HepG2 (cell line): ENCODE results near the gene DDX54. TPM values are rescaled to one million over a fixed set of nuclear protein-coding genes. Genes with fewer than 3 reads are reported as not detected.
A peak's percentile ranks its signal among the peaks of the same experiment; 100 is the strongest.

Source experiments
- BHLHE40 ChIP-seq: IDR thresholded peaks from 2 replicates; pipeline ENCODE4 v1.6.1; 2011; ENCODE audit warnings: low read length, improper control_type of control experiment
- CBX1 ChIP-seq: IDR thresholded peaks from one replicate; pipeline ENCODE4 v1.6.1; 2016; ENCODE audit warnings: antibody characterized with exemption, low read depth
- ERF ChIP-seq: IDR thresholded peaks from 2 replicates; pipeline ENCODE4 v1.6.1; 2018; ENCODE audit warnings: missing biosample characterization, missing genetic modification reagents
- KDM4B ChIP-seq: sonication (generic); formaldehyde crosslinking; IDR thresholded peaks from 2 replicates; pipeline ENCODE4 v1.4.0; 2020; ENCODE audit warnings: missing genetic modification reagents
- NAIF1 ChIP-seq: sonication (generic); formaldehyde crosslinking; IDR thresholded peaks from 2 replicates; pipeline ENCODE4 v1.5.0; 2020; ENCODE audit warnings: mild to moderate bottlenecking, missing genetic modification reagents, borderline replicate concordance
- NFRKB ChIP-seq: fragments of 450-650 bp; IDR thresholded peaks from 2 replicates; pipeline ENCODE4 v1.6.1; 2017
- PHF8 ChIP-seq: sonication (generic); formaldehyde crosslinking; IDR thresholded peaks from 2 replicates; pipeline ENCODE4 v1.5.0; 2020; ENCODE audit warnings: missing genetic modification reagents
- POLR2G ChIP-seq: fragments of 200-400 bp; formaldehyde crosslinking; IDR thresholded peaks from 2 replicates; pipeline ENCODE4 v1.6.1; 2018; ENCODE audit warnings: mild to moderate bottlenecking, low read depth, low read length, moderate library complexity
- PRDM4 ChIP-seq: sonication (generic); formaldehyde crosslinking; IDR thresholded peaks from 2 replicates; pipeline ENCODE4 v1.9.0; 2021; ENCODE audit warnings: missing genetic modification reagents, borderline replicate concordance
- RARG ChIP-seq: sonication (generic); formaldehyde crosslinking; IDR thresholded peaks from 2 replicates; pipeline ENCODE4 v1.4.0; 2020; ENCODE audit warnings: low read depth, mild to moderate bottlenecking, missing genetic modification reagents
- TSC22D2 ChIP-seq: sonication (generic); formaldehyde crosslinking; IDR thresholded peaks from 2 replicates; pipeline ENCODE4 v1.5.1; 2020; ENCODE audit warnings: missing genetic modification reagents, mild to moderate bottlenecking, borderline replicate concordance
- UBTF ChIP-seq: sonication (generic); formaldehyde crosslinking; IDR thresholded peaks from 2 replicates; pipeline ENCODE4 v1.4.0; 2020; ENCODE audit warnings: mild to moderate bottlenecking, missing genetic modification reagents
- ZBTB43 ChIP-seq: sonication (generic); formaldehyde crosslinking; conservative IDR thresholded peaks from 2 replicates; pipeline ENCODE4 v1.4.0; 2020; ENCODE audit warnings: missing genetic modification reagents
- ZMAT3 ChIP-seq: sonication (generic); formaldehyde crosslinking; conservative IDR thresholded peaks from 2 replicates; pipeline ENCODE4 v1.7.0; 2021; ENCODE audit warnings: missing genetic modification reagents
- ZNF331 ChIP-seq: sonication (generic); formaldehyde crosslinking; IDR thresholded peaks from 2 replicates; pipeline ENCODE4 v1.4.0; 2020; ENCODE audit warnings: missing genetic modification reagents
- ZNF577 ChIP-seq: sonication (generic); formaldehyde crosslinking; IDR thresholded peaks from 2 replicates; pipeline ENCODE4 v1.4.0; 2020; ENCODE audit warnings: mild to moderate bottlenecking, low read depth, missing genetic modification reagents, borderline replicate concordance
- ZNF589 ChIP-seq: sonication (generic); formaldehyde crosslinking; conservative IDR thresholded peaks from 2 replicates; pipeline ENCODE4 v1.8.0; 2022; ENCODE audit warnings: mild to moderate bottlenecking, moderate library complexity, missing genetic modification reagents
- ZSCAN25 ChIP-seq: sonication (generic); formaldehyde crosslinking; IDR thresholded peaks from 2 replicates; pipeline ENCODE4 v1.8.0; 2022; ENCODE audit warnings: mild to moderate bottlenecking, missing genetic modification reagents
- polyA plus RNA-seq, 8 experiments: library from polyadenylated mRNA; depleted of rRNA in 3 of 8; stranded (reverse) in 7 of 8; unstranded in 1 of 8; fragments of >200 nt; fragmentation: Illumina TruSeq in 4 of 8; extraction: Trizol in 4 of 8; gene quantifications; 2 replicates each; pipeline versions ENCODE4 v1.2.1 to v1.2.3, GENCODE V29; 2011 to 2016; ENCODE audit warnings: low read depth in 4 of 8, missing spikeins in 1 of 8, mixed read lengths in 1 of 8; ENCODE audit not compliant: insufficient read depth in 1 of 8
- total RNA-seq, 5 experiments: library from RNA; depleted of rRNA; stranded (reverse); fragments of >200 nt; fragmentation: Illumina TruSeq; extraction: Trizol; gene quantifications; 2 replicates each; pipeline ENCODE4 v1.2.3, GENCODE V29; 2016; ENCODE audit warnings: low read depth in 1 of 5
- TF ChIP-seq, protein P1 (sequence below): sonication (generic); formaldehyde crosslinking; IDR thresholded peaks from 2 replicates; pipeline ENCODE4 v1.4.0; 2020; ENCODE audit warnings: missing genetic modification reagents, borderline replicate concordance
- TF ChIP-seq, protein P2 (sequence below): sonication (generic); formaldehyde crosslinking; IDR thresholded peaks from 2 replicates; pipeline ENCODE4 v1.5.0; 2020; ENCODE audit warnings: missing genetic modification reagents

DDX54 gene
- total and polyA plus RNA-seq, 2 of the 13 experiments (the other 11 are each of a cell fraction or from before 2014, with no cell fraction given) = 59.7 to 61.1 TPM

- TF ChIP-seq, protein P1, sequence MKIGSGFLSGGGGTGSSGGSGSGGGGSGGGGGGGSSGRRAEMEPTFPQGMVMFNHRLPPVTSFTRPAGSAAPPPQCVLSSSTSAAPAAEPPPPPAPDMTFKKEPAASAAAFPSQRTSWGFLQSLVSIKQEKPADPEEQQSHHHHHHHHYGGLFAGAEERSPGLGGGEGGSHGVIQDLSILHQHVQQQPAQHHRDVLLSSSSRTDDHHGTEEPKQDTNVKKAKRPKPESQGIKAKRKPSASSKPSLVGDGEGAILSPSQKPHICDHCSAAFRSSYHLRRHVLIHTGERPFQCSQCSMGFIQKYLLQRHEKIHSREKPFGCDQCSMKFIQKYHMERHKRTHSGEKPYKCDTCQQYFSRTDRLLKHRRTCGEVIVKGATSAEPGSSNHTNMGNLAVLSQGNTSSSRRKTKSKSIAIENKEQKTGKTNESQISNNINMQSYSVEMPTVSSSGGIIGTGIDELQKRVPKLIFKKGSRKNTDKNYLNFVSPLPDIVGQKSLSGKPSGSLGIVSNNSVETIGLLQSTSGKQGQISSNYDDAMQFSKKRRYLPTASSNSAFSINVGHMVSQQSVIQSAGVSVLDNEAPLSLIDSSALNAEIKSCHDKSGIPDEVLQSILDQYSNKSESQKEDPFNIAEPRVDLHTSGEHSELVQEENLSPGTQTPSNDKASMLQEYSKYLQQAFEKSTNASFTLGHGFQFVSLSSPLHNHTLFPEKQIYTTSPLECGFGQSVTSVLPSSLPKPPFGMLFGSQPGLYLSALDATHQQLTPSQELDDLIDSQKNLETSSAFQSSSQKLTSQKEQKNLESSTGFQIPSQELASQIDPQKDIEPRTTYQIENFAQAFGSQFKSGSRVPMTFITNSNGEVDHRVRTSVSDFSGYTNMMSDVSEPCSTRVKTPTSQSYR (CRISPR knock-in tag) = no peak
- TF ChIP-seq ZNF331 (CRISPR knock-in tag) (0 out of 2 replicates have a peak, but pooled peaks have one; percentile 24), BHLHE40 (no peak), PHF8 (CRISPR knock-in tag) (no peak), ZNF577 (CRISPR knock-in tag) (no peak), TSC22D2 (CRISPR knock-in tag) (no peak), UBTF (CRISPR knock-in tag) (peak; percentile 93), RARG (CRISPR knock-in tag) (no peak), ZBTB43 (CRISPR knock-in tag) (no peak), NAIF1 (no peak), ERF (CRISPR knock-in tag) (no peak), POLR2G (no peak), ZSCAN25 (CRISPR knock-in tag) (0 out of 2 replicates have a peak, but pooled peaks have one; percentile 24), NFRKB (no peak), CBX1 (no peak), KDM4B (CRISPR knock-in tag) (no peak), ZNF589 (no peak), ZMAT3 (CRISPR knock-in tag) (no peak), PRDM4 (no peak)
- TF ChIP-seq, protein P2, sequence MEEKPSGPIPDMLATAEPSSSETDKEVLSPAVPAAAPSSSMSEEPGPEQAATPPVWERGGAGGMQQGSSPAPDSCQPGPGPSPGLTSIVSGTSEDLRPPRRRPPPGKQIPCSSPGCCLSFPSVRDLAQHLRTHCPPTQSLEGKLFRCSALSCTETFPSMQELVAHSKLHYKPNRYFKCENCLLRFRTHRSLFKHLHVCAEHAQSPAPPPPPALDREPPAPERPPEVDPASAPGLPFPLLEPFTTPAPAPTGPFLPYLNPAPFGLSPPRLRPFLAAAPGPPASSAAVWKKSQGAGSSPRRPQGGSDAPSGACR = no peak
Observed at GRCh38 chr12:113152835-113153814, 32.2 kb downstream of the DDX54 start (continued).
